BLaER1 treated with 17β-estradiol and CSF1 and Interleukin-3, amounts not matched to agents 10 nM and 100 nM (cell line): ENCODE measurements around the gene SPATA1.
A peak's percentile ranks its signal among the peaks of the same experiment; 100 is the strongest.

Experiments
- H3K27ac ChIP-seq, 11 experiments: shearing (Covaris generic); formaldehyde crosslinking; 2 replicates each; pipeline ENCODE4 v1.8.1; 2022
- H3K27me3 ChIP-seq, 11 experiments: shearing (Covaris generic); formaldehyde crosslinking; 2 replicates each; pipeline ENCODE4 v1.8.1; 2022
- H3K36me3 ChIP-seq, 11 experiments: shearing (Covaris generic); formaldehyde crosslinking; 2 replicates each; pipeline ENCODE4 v1.8.1; 2022
- H3K4me1 ChIP-seq, 10 experiments: shearing (Covaris generic); formaldehyde crosslinking; 2 replicates each; pipeline ENCODE4 v1.8.1; 2022
- H3K4me2 ChIP-seq, 11 experiments: shearing (Covaris generic); formaldehyde crosslinking; 2 replicates each; pipeline ENCODE4 v1.8.1; 2022
- H3K4me3 ChIP-seq, 10 experiments: shearing (Covaris generic); formaldehyde crosslinking; 2 replicates each; pipeline ENCODE4 v1.8.1; 2022
- H3K9ac ChIP-seq, 11 experiments: shearing (Covaris generic); formaldehyde crosslinking; 2 replicates each; pipeline ENCODE4 v1.8.1; 2022
- H3K9me3 ChIP-seq, 11 experiments: shearing (Covaris generic); formaldehyde crosslinking; replicated peaks in 1 of 11; 2 replicates each; pipeline ENCODE4 v1.8.1; 2022
- H4K20me1 ChIP-seq, 11 experiments: shearing (Covaris generic); formaldehyde crosslinking; 2 replicates each; pipeline ENCODE4 v1.8.1; 2022
- Cebpa-rat ChIP-seq, 11 experiments: shearing (Covaris generic); IDR thresholded peaks; 2 replicates each; pipeline ENCODE4 v1.8.1; 2022

Gene SPATA1

GRCh38 chr1:84525779-84526178 lies 19.6 kb downstream of the SPATA1 start:
- H3K4me2 ChIP-seq: no peak overlapping the region
- no peaks in the 10 kb centered on the region for H4K20me1 ChIP-seq
- H3K27me3 ChIP-seq: no peaks in the 10 kb centered on the region
- H3K4me3 ChIP-seq: no peak overlapping the region
- H3K9ac ChIP-seq: no peak overlapping the region
- no peaks in the 10 kb centered on the region for H3K4me1 ChIP-seq
- H3K9me3 ChIP-seq: no peaks in the 10 kb centered on the region; a peak in 1 of 22 replicates
- no peak for TF ChIP-seq Cebpa-rat (IDR thresholded peaks at IDR 0.05)
- H3K36me3 ChIP-seq: peaks cover 0 to 33% (median 0%) of the 10 kb centered on the region in 11 experiments; a peak in 3 of 22 replicates
- no peak overlapping the region for H3K27ac ChIP-seq

GRCh38 chr1:84538599-84538998 lies 32.4 kb downstream of the SPATA1 start:
- Histone ChIP-seq H3K4me1 (peaks cover 0 to 11% (median 8%) of the 10 kb centered on the region in 10 experiments; a peak in 14 of 20 replicates), H3K4me2 (peak overlapping the region in 8 of 11 experiments; percentile 1 to 43 (median 30); a peak in 9 of 22 replicates)

DNA sequence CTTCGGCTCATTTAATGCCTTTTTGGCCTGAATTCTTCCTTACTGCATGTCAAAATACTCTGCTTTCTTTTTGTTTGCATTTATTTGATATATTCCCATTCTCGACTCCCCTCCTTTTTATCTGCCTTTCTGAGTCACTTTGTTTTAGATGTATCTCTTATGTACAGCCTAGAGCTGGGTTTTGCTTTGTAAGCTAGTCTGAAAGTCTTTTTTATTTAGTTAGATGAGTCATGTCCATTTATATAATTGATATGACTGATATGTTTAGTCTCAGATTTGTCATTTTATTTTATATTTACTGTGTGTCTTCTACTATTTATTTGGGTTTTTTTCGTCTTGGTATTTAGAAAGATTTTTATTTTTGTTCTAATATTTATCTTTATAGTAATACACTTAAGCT lies 33.8 kb downstream of the SPATA1 start:
- no peak overlapping the region for H3K27ac ChIP-seq
- H3K4me1 ChIP-seq: peaks cover 0 to 11% (median 8%) of the 10 kb centered on the region in 10 experiments; a peak in 14 of 20 replicates
- H3K9ac ChIP-seq: no peak overlapping the region
- H3K4me2 ChIP-seq: no peak overlapping the region
- H3K4me3 ChIP-seq: no peak overlapping the region
- H3K27me3 ChIP-seq: no peaks in the 10 kb centered on the region
- peaks cover 0 to 66% (median 0%) of the 10 kb centered on the region in 11 experiments; a peak in 9 of 22 replicates for H3K36me3 ChIP-seq
- no peak for TF ChIP-seq Cebpa-rat (IDR thresholded peaks at IDR 0.05)
- no peaks in the 10 kb centered on the region for H4K20me1 ChIP-seq
- no peaks in the 10 kb centered on the region for H3K9me3 ChIP-seq

More at GRCh38 chr1:84538599-84538998, 32.4 kb downstream of the SPATA1 start:
- Histone ChIP-seq H3K9me3 (no peaks in the 10 kb centered on the region), H3K36me3 (peaks cover 0 to 55% (median 0%) of the 10 kb centered on the region in 11 experiments; a peak in 9 of 22 replicates), H3K9ac (no peak overlapping the region), H3K4me3 (no peak overlapping the region), H4K20me1 (no peaks in the 10 kb centered on the region), H3K27me3 (no peaks in the 10 kb centered on the region), H3K27ac (no peak overlapping the region)
- TF ChIP-seq Cebpa-rat (IDR thresholded peaks at IDR 0.05): no peak

- no peak overlapping the region for H3K27ac ChIP-seq
- peaks cover 0 to 66% (median 0%) of the 10 kb centered on the region in 11 experiments; a peak in 9 of 22 replicates for H3K36me3 ChIP-seq
Measured at GRCh38 chr1:84540759-84541158, 34.6 kb downstream of the SPATA1 start.

DNA sequence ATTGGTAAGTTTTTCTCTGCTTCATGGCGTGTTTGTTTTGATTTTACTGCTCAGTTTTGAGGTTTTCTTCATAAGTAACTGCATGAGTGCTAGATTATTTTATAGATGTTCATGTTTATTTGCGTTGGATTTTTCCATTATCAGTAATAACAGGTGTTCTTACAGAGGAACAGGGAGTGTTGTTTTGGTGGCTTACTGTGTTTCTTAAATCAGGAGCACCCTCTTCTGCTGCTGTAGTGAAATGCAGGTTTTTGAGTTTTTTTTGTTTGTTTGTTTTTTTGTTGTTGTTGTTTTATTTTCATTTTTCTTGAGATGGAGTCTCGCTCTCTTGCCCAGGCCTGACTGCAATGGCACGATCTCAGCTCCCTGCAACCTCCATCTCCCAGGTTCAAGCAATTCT lies 35.5 kb downstream of the SPATA1 start:
- peaks cover 0 to 70% (median 0%) of the 10 kb centered on the region in 11 experiments; a peak in 9 of 22 replicates for H3K36me3 ChIP-seq
- no peak overlapping the region for H3K4me2 ChIP-seq
- H3K9me3 ChIP-seq: no peaks in the 10 kb centered on the region
- peak overlapping the region in 2 of 11 experiments; percentile 7 to 10; a peak in 2 of 22 replicates for H3K9ac ChIP-seq
- no peak for TF ChIP-seq Cebpa-rat (IDR thresholded peaks at IDR 0.05)
- peaks cover 0 to 11% (median 8%) of the 10 kb centered on the region in 10 experiments; a peak in 14 of 20 replicates for H3K4me1 ChIP-seq
- no peak overlapping the region for H3K4me3 ChIP-seq
- 0 out of 22 replicates have a peak overlapping the region, but pooled peaks of 1 of the 11 experiments have one; percentile 9 for H3K27ac ChIP-seq
- no peaks in the 10 kb centered on the region for H4K20me1 ChIP-seq
- H3K27me3 ChIP-seq: no peaks in the 10 kb centered on the region

More at GRCh38 chr1:84540759-84541158, 34.6 kb downstream of the SPATA1 start:
- peaks cover 0 to 11% (median 8%) of the 10 kb centered on the region in 10 experiments; a peak in 14 of 20 replicates for H3K4me1 ChIP-seq
- TF ChIP-seq Cebpa-rat (IDR thresholded peaks at IDR 0.05): no peak
- H3K4me3 ChIP-seq: no peak overlapping the region
- H3K9ac ChIP-seq: no peak overlapping the region
- no peaks in the 10 kb centered on the region for H3K27me3 ChIP-seq
- H3K4me2 ChIP-seq: no peak overlapping the region
- no peaks in the 10 kb centered on the region for H4K20me1 ChIP-seq
- H3K9me3 ChIP-seq: no peaks in the 10 kb centered on the region

- no peaks in the 10 kb centered on the region; a peak in 1 of 22 replicates for H4K20me1 ChIP-seq
- peaks cover 0 to 42% (median 9%) of the 10 kb centered on the region in 11 experiments; a peak in 11 of 22 replicates for H3K36me3 ChIP-seq
- no peaks in the 10 kb centered on the region for H3K27me3 ChIP-seq
- H3K9ac ChIP-seq: no peak overlapping the region
- H3K4me3 ChIP-seq: no peak overlapping the region
- no peak overlapping the region for H3K4me2 ChIP-seq
- no peak overlapping the region for H3K27ac ChIP-seq
- H3K4me1 ChIP-seq: no peaks in the 10 kb centered on the region
- no peak for TF ChIP-seq Cebpa-rat (IDR thresholded peaks at IDR 0.05)
- H3K9me3 ChIP-seq: no peaks in the 10 kb centered on the region
Measured at GRCh38 chr1:84550826-84551225, 44.6 kb downstream of the SPATA1 start.

- peaks cover 0 to 3% (median 0%) of the 10 kb centered on the region in 11 experiments; a peak in 2 of 22 replicates for H4K20me1 ChIP-seq
- no peak overlapping the region for H3K27ac ChIP-seq
- TF ChIP-seq Cebpa-rat (IDR thresholded peaks at IDR 0.05): no peak
Measured at GRCh38 chr1:84569216-84569615, 63.0 kb downstream of the SPATA1 start.

GRCh38 chr1:84570436-84571149 lies 64.4 kb downstream of the SPATA1 start:
- Histone ChIP-seq H3K4me2 (peak overlapping the region in 5 of 11 experiments; percentile 8 to 92 (median 75); a peak in 7 of 22 replicates), H3K27me3 (no peaks in the 10 kb centered on the region), H3K36me3 (peaks cover 13 to 56% (median 34%) of the 10 kb centered on the region in 11 experiments; a peak in 21 of 22 replicates), H3K4me1 (peaks cover 15 to 45% (median 22%) of the 10 kb centered on the region in 10 experiments), H3K9ac (no peak overlapping the region), H3K27ac (no peak overlapping the region), H3K4me3 (no peak overlapping the region), H4K20me1 (peaks cover 0 to 3% (median 0%) of the 10 kb centered on the region in 11 experiments; a peak in 2 of 22 replicates), H3K9me3 (no peaks in the 10 kb centered on the region)
- peak in 3 of 11 experiments; percentile 44 to 54 (median 49); a peak in 2 of 22 replicates for TF ChIP-seq Cebpa-rat (IDR thresholded peaks at IDR 0.05)

More at GRCh38 chr1:84569216-84569615, 63.0 kb downstream of the SPATA1 start:
- Histone ChIP-seq H3K27me3 (no peaks in the 10 kb centered on the region), H3K4me2 (no peak overlapping the region), H3K4me3 (no peak overlapping the region), H3K4me1 (peaks cover 12 to 34% (median 16%) of the 10 kb centered on the region in 10 experiments), H3K9me3 (no peaks in the 10 kb centered on the region), H3K9ac (no peak overlapping the region), H3K36me3 (peaks cover 18 to 67% (median 40%) of the 10 kb centered on the region in 11 experiments; a peak in 21 of 22 replicates)

- Histone ChIP-seq H3K27ac (no peak overlapping the region), H4K20me1 (peaks cover 0 to under 1% (median 0%) of the 10 kb centered on the region in 11 experiments; a peak in 2 of 22 replicates), H3K4me2 (peak overlapping the region in 5 of 11 experiments; percentile 8 to 92 (median 75); a peak in 7 of 22 replicates), H3K9ac (no peak overlapping the region), H3K4me3 (no peak overlapping the region), H3K4me1 (peaks cover 15 to 50% (median 22%) of the 10 kb centered on the region in 10 experiments), H3K9me3 (no peaks in the 10 kb centered on the region), H3K36me3 (peaks cover 13 to 55% (median 33%) of the 10 kb centered on the region in 11 experiments; a peak in 21 of 22 replicates), H3K27me3 (no peaks in the 10 kb centered on the region)
- TF ChIP-seq Cebpa-rat (IDR thresholded peaks at IDR 0.05): 0 out of 22 replicates have a peak, but pooled peaks of 1 of the 11 experiments have one; percentile 1
Measured at GRCh38 chr1:84571150-84571535, 65.0 kb downstream of the SPATA1 start.
